MM.1S (cell line): ENCODE measurements around the gene NAIP.
"Not testable (repeated sequence)": the region's sequence is repeated elsewhere in the genome, so short reads cannot be mapped to it uniquely, and the experiment has no call there.

ENCODE experiments used
- CTCF ChIP-seq: fragments of 300-600 bp; sonication (generic); IDR thresholded peaks from 2 replicates; pipeline ENCODE4 v1.5.1; 2016; ENCODE audit warnings: antibody characterized with exemption, low read length, mixed read lengths
- EZH2phosphoT487 ChIP-seq: fragments of 300-600 bp; sonication (generic); IDR thresholded peaks from 2 replicates; pipeline ENCODE4 v1.6.1; 2018; ENCODE audit warnings: antibody characterized with exemption, low read length

GRCh38 chr5:71061322-71061721 is 36.2 kb upstream of the NAIP start:
- not testable (repeated sequence) for TF ChIP-seq CTCF, EZH2phosphoT487
